Loucy (cell line): ENCODE data around the gene PALS2.

ENCODE experiments used
- H2AFZ ChIP-seq: fragments of 200-600 bp; sonication (generic); 2 replicates; pipeline ENCODE4 v1.6.0; 2016; ENCODE audit warnings: antibody characterized with exemption, mild to moderate bottlenecking, low read length, moderate library complexity
- H3F3A ChIP-seq: fragments of 200-600 bp; 2 replicates; pipeline ENCODE4 v1.6.0; 2016; ENCODE audit warnings: antibody characterized with exemption, low read depth, mild to moderate bottlenecking
- H3K27me3 ChIP-seq: fragments of 200-600 bp; sonication (generic); 2 replicates; pipeline ENCODE4 v1.6.1; 2014; ENCODE audit warnings: low read length, mild to moderate bottlenecking; ENCODE audit not compliant: insufficient read depth, poor library complexity, severe bottlenecking
- H3K36me3 ChIP-seq: fragments of 200-600 bp; sonication (generic); 2 replicates; pipeline ENCODE4 v1.6.1; 2016; ENCODE audit warnings: low read length; ENCODE audit not compliant: insufficient read depth
- H3K4me1 ChIP-seq: fragments of 200-600 bp; sonication (generic); 2 replicates; pipeline ENCODE4 v1.5.1; 2014; ENCODE audit warnings: low read length, mild to moderate bottlenecking; ENCODE audit not compliant: insufficient read depth, poor library complexity, severe bottlenecking
- H3K4me2 ChIP-seq: fragments of 200-600 bp; sonication (generic); 2 replicates; pipeline ENCODE4 v1.6.0; 2014; ENCODE audit warnings: antibody characterized with exemption, low read length, low read depth, mild to moderate bottlenecking; ENCODE audit not compliant: poor library complexity, severe bottlenecking
- H3K4me3 ChIP-seq: fragments of 200-600 bp; sonication (generic); 2 replicates; pipeline ENCODE4 v1.5.1; 2014; ENCODE audit warnings: low read length, mild to moderate bottlenecking, mixed read lengths; ENCODE audit not compliant: poor library complexity, severe bottlenecking
- H3K79me2 ChIP-seq: fragments of 200-600 bp; sonication (generic); 2 replicates; pipeline ENCODE4 v1.6.1; 2014; ENCODE audit warnings: low read length; ENCODE audit not compliant: insufficient read depth
- H3K9ac ChIP-seq: fragments of 200-600 bp; sonication (generic); 2 replicates; pipeline ENCODE4 v1.6.0; 2014; ENCODE audit warnings: mild to moderate bottlenecking, low read depth, low read length, moderate library complexity; ENCODE audit not compliant: poor library complexity, severe bottlenecking
- H3K9me2 ChIP-seq: fragments of 200-600 bp; sonication (generic); replicated peaks from 2 replicates; pipeline ENCODE4 v1.6.1; 2016; ENCODE audit warnings: low read depth, low read length, mixed read lengths
- H3K9me3 ChIP-seq: fragments of 200-600 bp; sonication (generic); 2 replicates; pipeline ENCODE4 v1.6.1; 2014; ENCODE audit warnings: mild to moderate bottlenecking, antibody characterized with exemption, low read length, low read depth; ENCODE audit not compliant: insufficient read depth
- H4K20me1 ChIP-seq: fragments of 200-600 bp; sonication (generic); 2 replicates; pipeline ENCODE4 v1.6.0; 2014; ENCODE audit warnings: antibody characterized with exemption, low read length, mild to moderate bottlenecking; ENCODE audit not compliant: insufficient read depth, poor library complexity, severe bottlenecking
- CTCF ChIP-seq: fragments of 200-600 bp; sonication (generic); conservative IDR thresholded peaks from 2 replicates; pipeline ENCODE4 v1.5.1; 2014; ENCODE audit warnings: mild to moderate bottlenecking, antibody characterized with exemption, low read length
- EZH2phosphoT487 ChIP-seq: fragments of 200-600 bp; IDR thresholded peaks from 2 replicates; pipeline ENCODE4 v1.6.1; 2018; ENCODE audit warnings: antibody characterized with exemption, mild to moderate bottlenecking, moderate library complexity, borderline replicate concordance

PALS2 gene

GRCh38 chr7:24574386-24574785 lies 1.1 kb downstream of the PALS2 start:
- peaks cover 44% of the 10 kb centered on the region for H4K20me1 ChIP-seq
- H3K4me3 ChIP-seq, result peak overlapping the region; percentile 93
- TF ChIP-seq EZH2phosphoT487 (no peak), CTCF (no peak)
- no peaks in the 10 kb centered on the region for H3F3A ChIP-seq
- H2AFZ ChIP-seq, result peak overlapping the region; percentile 86
- H3K4me1 ChIP-seq, result peaks cover 59% of the 10 kb centered on the region
- no peaks in the 10 kb centered on the region for H3K36me3 ChIP-seq
- H3K9me2 ChIP-seq, result no peaks in the 10 kb centered on the region
- peak overlapping the region; percentile 74 for H3K9ac ChIP-seq
- peaks cover 30% of the 10 kb centered on the region for H3K27me3 ChIP-seq
- H3K4me2 ChIP-seq, result peak overlapping the region; percentile 84
- peaks cover 54% of the 10 kb centered on the region for H3K79me2 ChIP-seq
- H3K9me3 ChIP-seq, result no peaks in the 10 kb centered on the region

- Histone ChIP-seq H3K4me1 (peaks cover 64% of the 10 kb centered on the region), H2AFZ (no peak overlapping the region)
Measured at GRCh38 chr7:24574950-24575349, 1.7 kb downstream of the PALS2 start.

GRCh38 chr7:24576171-24577025 lies 3.1 kb downstream of the PALS2 start:
- Histone ChIP-seq H4K20me1 (peaks cover 49% of the 10 kb centered on the region), H3K4me1 (peaks cover 71% of the 10 kb centered on the region)

More at GRCh38 chr7:24574950-24575349, 1.7 kb downstream of the PALS2 start:
- Histone ChIP-seq H3F3A (no peaks in the 10 kb centered on the region), H3K4me2 (peak overlapping the region; percentile 84), H4K20me1 (peaks cover 47% of the 10 kb centered on the region), H3K9ac (peak overlapping the region; percentile 74), H3K9me2 (no peaks in the 10 kb centered on the region), H3K4me3 (peak overlapping the region; percentile 93), H3K79me2 (peaks cover 56% of the 10 kb centered on the region), H3K9me3 (no peaks in the 10 kb centered on the region), H3K27me3 (peaks cover 24% of the 10 kb centered on the region), H3K36me3 (no peaks in the 10 kb centered on the region)
- TF ChIP-seq EZH2phosphoT487, result no peak
- no peak for TF ChIP-seq CTCF

More at GRCh38 chr7:24576171-24577025, 3.1 kb downstream of the PALS2 start:
- peak overlapping the region; percentile 93 for H3K4me3 ChIP-seq
- H3K36me3 ChIP-seq, result no peaks in the 10 kb centered on the region
- H3K4me2 ChIP-seq, result peak overlapping the region; percentile 84
- TF ChIP-seq EZH2phosphoT487 (no peak), CTCF (peak; percentile 83)
- no peaks in the 10 kb centered on the region for H3K9me2 ChIP-seq
- no peaks in the 10 kb centered on the region for H3K9me3 ChIP-seq
- no peaks in the 10 kb centered on the region for H3F3A ChIP-seq
- no peak overlapping the region for H2AFZ ChIP-seq
- H3K79me2 ChIP-seq, result peaks cover 70% of the 10 kb centered on the region
- H3K9ac ChIP-seq, result peak overlapping the region; percentile 8
- H3K27me3 ChIP-seq, result peaks cover 12% of the 10 kb centered on the region
